Measurements from ENCODE around the gene AP1G2. TPM values are rescaled to one million over a fixed set of nuclear protein-coding genes. Genes with fewer than 3 reads are reported as not detected.

Gene AP1G2
- polyA plus RNA-seq, 1 donor from 2014 or later, result 127 TPM

DNA sequence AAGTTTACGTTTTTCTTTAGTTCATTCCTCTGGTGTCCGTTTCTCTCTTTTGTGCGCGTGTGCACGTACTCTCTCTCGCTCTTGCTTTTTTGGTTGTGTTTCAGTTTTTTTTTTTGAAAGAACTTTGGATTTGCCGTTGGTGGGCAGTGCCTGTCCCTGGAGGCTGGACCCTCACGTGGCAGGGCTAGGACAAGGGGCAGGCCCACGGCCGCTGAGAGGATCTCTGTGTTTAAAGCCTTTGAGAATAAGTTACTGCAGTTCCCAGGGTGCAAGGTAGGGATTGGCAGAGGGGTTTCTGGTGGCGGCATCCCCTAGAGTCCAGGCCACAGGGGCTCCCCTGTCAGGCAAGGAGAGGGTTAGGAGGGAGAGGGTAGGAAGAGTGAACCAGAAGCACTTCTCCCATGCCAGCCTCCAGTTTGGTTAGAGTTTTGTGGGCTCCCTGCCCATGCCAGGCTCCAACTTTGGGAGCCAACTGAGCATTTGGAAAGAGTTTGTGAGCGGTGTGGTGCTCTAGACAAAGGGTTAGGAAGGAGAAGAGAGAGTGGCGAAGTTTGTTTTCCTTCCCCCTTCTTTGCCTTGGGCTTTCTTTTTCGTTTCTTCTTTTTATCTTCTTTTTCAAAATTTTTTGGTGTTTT lies 46.6 kb downstream of the AP1G2 start:
- no peak overlapping the region for H3K9ac ChIP-seq (ENCODE audit: low read length)
- no peak overlapping the region for H3K4me3 ChIP-seq (ENCODE audit: low read length)
- no peaks in the 10 kb centered on the region for H4K20me1 ChIP-seq (ENCODE audit: insufficient read depth)
- no peak overlapping the region for H2AFZ ChIP-seq (ENCODE audit: low read depth, low read length)
- TF ChIP-seq TAF1 (IDR thresholded peaks at IDR 0.05; ENCODE audit: low read depth) (no peak), MXI1 (conservative IDR thresholded peaks at IDR 0.05; ENCODE audit: poor library complexity, severe bottlenecking) (no peak), EP300 (conservative IDR thresholded peaks at IDR 0.05; ENCODE audit: poor library complexity, severe bottlenecking) (no peak), RAD21 (conservative IDR thresholded peaks at IDR 0.05) (no peak), POLR2AphosphoS5 (IDR thresholded peaks at IDR 0.05) (no peak)
- TF ChIP-seq, protein P1, sequence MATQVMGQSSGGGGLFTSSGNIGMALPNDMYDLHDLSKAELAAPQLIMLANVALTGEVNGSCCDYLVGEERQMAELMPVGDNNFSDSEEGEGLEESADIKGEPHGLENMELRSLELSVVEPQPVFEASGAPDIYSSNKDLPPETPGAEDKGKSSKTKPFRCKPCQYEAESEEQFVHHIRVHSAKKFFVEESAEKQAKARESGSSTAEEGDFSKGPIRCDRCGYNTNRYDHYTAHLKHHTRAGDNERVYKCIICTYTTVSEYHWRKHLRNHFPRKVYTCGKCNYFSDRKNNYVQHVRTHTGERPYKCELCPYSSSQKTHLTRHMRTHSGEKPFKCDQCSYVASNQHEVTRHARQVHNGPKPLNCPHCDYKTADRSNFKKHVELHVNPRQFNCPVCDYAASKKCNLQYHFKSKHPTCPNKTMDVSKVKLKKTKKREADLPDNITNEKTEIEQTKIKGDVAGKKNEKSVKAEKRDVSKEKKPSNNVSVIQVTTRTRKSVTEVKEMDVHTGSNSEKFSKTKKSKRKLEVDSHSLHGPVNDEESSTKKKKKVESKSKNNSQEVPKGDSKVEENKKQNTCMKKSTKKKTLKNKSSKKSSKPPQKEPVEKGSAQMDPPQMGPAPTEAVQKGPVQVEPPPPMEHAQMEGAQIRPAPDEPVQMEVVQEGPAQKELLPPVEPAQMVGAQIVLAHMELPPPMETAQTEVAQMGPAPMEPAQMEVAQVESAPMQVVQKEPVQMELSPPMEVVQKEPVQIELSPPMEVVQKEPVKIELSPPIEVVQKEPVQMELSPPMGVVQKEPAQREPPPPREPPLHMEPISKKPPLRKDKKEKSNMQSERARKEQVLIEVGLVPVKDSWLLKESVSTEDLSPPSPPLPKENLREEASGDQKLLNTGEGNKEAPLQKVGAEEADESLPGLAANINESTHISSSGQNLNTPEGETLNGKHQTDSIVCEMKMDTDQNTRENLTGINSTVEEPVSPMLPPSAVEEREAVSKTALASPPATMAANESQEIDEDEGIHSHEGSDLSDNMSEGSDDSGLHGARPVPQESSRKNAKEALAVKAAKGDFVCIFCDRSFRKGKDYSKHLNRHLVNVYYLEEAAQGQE (IDR thresholded peaks at IDR 0.05; ENCODE audit: borderline replicate concordance), result no peak
- H3K9me3 ChIP-seq (ENCODE audit: low read length), result no peaks in the 10 kb centered on the region
- H3F3A ChIP-seq (ENCODE audit: insufficient read depth, low read length, poor library complexity, severe bottlenecking), result no peaks in the 10 kb centered on the region
- no peaks in the 10 kb centered on the region for H3K9me2 ChIP-seq (ENCODE audit: insufficient read depth, low read length)
- no peaks in the 10 kb centered on the region for H3K27me3 ChIP-seq (ENCODE audit: insufficient read depth, low read depth, low read length)
- no peak overlapping the region for H3K27ac ChIP-seq (ENCODE audit: low read length)
- no peak overlapping the region for H3K4me2 ChIP-seq (ENCODE audit: low read length)
- H3K79me2 ChIP-seq (replicated peaks; ENCODE audit: insufficient read depth, low read length), result no peaks in the 10 kb centered on the region
- H3K36me3 ChIP-seq (ENCODE audit: insufficient read depth, low read length), result no peaks in the 10 kb centered on the region

DNA sequence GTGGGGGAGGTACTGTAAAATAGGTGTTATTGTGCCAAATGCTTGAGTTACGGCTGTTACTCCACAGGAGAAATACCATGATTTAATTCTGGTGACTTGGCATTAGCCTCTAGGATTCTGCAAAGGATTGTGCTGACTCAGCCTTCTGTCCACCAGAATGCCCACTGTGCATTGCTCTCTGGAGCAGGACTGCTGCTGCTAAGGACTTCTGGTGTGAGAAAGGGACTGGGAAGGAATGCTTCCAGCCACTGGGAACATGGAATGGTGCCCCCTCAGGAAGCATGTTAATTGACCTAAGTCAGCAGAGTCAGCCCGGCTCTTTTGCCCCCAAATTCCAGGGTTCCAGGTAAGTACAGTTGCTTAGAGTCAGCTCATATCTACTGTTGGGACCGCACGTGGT lies 48.9 kb downstream of the AP1G2 start:
- TF ChIP-seq SMC3 (conservative IDR thresholded peaks at IDR 0.05; ENCODE audit: poor library complexity) (no peak), TAF1 (IDR thresholded peaks at IDR 0.05; ENCODE audit: low read depth) (no peak), MXI1 (conservative IDR thresholded peaks at IDR 0.05; ENCODE audit: poor library complexity, severe bottlenecking) (no peak), RAD21 (conservative IDR thresholded peaks at IDR 0.05) (no peak), EP300 (conservative IDR thresholded peaks at IDR 0.05; ENCODE audit: poor library complexity, severe bottlenecking) (no peak), EZH2 (IDR thresholded peaks at IDR 0.05; ENCODE audit: borderline replicate concordance, insufficient read depth, low read length, poor library complexity, severe bottlenecking) (no peak), POLR2AphosphoS5 (IDR thresholded peaks at IDR 0.05) (no peak)
- TF ChIP-seq, protein P2, sequence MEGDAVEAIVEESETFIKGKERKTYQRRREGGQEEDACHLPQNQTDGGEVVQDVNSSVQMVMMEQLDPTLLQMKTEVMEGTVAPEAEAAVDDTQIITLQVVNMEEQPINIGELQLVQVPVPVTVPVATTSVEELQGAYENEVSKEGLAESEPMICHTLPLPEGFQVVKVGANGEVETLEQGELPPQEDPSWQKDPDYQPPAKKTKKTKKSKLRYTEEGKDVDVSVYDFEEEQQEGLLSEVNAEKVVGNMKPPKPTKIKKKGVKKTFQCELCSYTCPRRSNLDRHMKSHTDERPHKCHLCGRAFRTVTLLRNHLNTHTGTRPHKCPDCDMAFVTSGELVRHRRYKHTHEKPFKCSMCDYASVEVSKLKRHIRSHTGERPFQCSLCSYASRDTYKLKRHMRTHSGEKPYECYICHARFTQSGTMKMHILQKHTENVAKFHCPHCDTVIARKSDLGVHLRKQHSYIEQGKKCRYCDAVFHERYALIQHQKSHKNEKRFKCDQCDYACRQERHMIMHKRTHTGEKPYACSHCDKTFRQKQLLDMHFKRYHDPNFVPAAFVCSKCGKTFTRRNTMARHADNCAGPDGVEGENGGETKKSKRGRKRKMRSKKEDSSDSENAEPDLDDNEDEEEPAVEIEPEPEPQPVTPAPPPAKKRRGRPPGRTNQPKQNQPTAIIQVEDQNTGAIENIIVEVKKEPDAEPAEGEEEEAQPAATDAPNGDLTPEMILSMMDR (IDR thresholded peaks at IDR 0.05; ENCODE audit: poor library complexity, severe bottlenecking), result no peak
- TF ChIP-seq, protein P1 (IDR thresholded peaks at IDR 0.05; ENCODE audit: borderline replicate concordance), result no peak
- Histone ChIP-seq H3K4me3 (ENCODE audit: low read length) (no peak overlapping the region), H3K79me2 (replicated peaks; ENCODE audit: insufficient read depth, low read length) (no peaks in the 10 kb centered on the region), H3K9ac (ENCODE audit: low read length) (no peak overlapping the region), H3K9me2 (ENCODE audit: insufficient read depth, low read length) (no peaks in the 10 kb centered on the region), H3K4me2 (ENCODE audit: low read length) (no peak overlapping the region), H2AFZ (ENCODE audit: low read depth, low read length) (no peak overlapping the region), H3K27me3 (ENCODE audit: insufficient read depth, low read depth, low read length) (no peaks in the 10 kb centered on the region), H4K20me1 (ENCODE audit: insufficient read depth) (no peaks in the 10 kb centered on the region), H3K36me3 (ENCODE audit: insufficient read depth, low read length) (no peaks in the 10 kb centered on the region), H3K9me3 (ENCODE audit: low read length) (no peaks in the 10 kb centered on the region), H3F3A (ENCODE audit: insufficient read depth, low read length, poor library complexity, severe bottlenecking) (no peaks in the 10 kb centered on the region), H3K27ac (ENCODE audit: low read length) (no peak overlapping the region)
